ENCODE results near the gene DTX3.

- TF ChIP-seq CTCF (conservative IDR thresholded peaks at IDR 0.05; ENCODE audit: low read depth, low read length) (no peak), EZH2 (IDR thresholded peaks at IDR 0.05; ENCODE audit: borderline replicate concordance, low read depth, low read length, poor library complexity, severe bottlenecking) (no peak)
These were observed 12.8 kb upstream of the DTX3 start for GRCh38 chr12:57591782-57592325.
